Cerebellar nuclear complex (tissue), 1 donor: ENCODE results near the gene ASPN.
"Not testable (repeated sequence)": the region's sequence is repeated elsewhere in the genome, so short reads cannot be mapped to it uniquely, and the experiment has no call there.

ENCODE experiments used
- DNase-seq, 2 experiments: peaks; one replicate each; lab custom pipeline; 2025; lab: John Stamatoyannopoulos, UW

The ASPN gene

GRCh38 chr9:92411157-92411556 lies 71.1 kb downstream of the ASPN start:
- DNase-seq: not testable (repeated sequence)

- DNase-seq: no peak
Observed at GRCh38 chr9:92408747-92409478, 73.4 kb downstream of the ASPN start.

- no peak for DNase-seq
Observed at GRCh38 chr9:92407818-92408217, 74.5 kb downstream of the ASPN start.

- no peak for DNase-seq
Observed at GRCh38 chr9:92406477-92406876, 75.8 kb downstream of the ASPN start.
